NCI-H82 (cell line): ENCODE results near the gene NWD2.
"Not testable (repeated sequence)": the region's sequence is repeated elsewhere in the genome, so short reads cannot be mapped to it uniquely, and the experiment has no call there.

Experiments used
- DNase-seq: peaks from one replicate; lab custom pipeline; 2025; lab: John Stamatoyannopoulos, UW

The NWD2 gene

DNA sequence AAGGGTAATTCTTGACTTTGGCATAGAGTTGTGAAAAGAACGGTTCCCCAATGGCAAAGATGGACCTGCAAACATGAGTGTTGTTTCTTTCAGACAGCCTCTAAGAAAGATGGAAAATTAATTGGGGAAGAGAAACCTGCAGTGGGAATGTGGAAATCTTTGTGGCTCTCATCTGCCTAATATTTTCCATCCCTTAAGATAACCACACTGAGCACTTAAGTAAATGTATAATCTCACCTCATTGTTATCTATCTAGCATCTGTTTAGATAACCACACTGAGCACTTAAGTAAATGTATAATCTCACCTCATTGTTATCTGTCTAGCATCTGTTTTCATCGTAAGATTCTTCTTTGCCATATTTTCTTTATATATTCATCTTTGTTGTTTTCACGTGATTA, 149.3 kb downstream of the NWD2 start:
- no peak for DNase-seq

DNA sequence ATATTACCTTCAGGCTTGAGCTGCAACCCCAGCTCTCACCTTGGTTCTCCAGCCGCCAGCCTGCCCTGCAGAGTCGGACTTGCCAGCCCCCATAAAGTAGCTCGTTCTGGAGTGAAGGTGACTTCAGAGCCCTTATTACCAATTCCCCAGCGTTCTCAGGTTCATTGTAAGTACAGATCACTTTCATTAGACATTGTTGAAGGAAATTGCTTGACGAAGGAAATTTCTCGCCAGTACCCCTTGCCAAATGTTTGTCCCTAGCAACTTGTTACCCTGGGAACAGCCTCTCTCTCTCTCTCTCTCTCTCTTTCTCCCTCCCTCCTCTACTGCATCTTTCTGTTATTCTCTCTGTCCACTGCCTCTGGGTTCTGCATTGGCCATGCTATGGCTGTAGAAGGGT, 153.0 kb downstream of the NWD2 start:
- DNase-seq = no peak

DNA sequence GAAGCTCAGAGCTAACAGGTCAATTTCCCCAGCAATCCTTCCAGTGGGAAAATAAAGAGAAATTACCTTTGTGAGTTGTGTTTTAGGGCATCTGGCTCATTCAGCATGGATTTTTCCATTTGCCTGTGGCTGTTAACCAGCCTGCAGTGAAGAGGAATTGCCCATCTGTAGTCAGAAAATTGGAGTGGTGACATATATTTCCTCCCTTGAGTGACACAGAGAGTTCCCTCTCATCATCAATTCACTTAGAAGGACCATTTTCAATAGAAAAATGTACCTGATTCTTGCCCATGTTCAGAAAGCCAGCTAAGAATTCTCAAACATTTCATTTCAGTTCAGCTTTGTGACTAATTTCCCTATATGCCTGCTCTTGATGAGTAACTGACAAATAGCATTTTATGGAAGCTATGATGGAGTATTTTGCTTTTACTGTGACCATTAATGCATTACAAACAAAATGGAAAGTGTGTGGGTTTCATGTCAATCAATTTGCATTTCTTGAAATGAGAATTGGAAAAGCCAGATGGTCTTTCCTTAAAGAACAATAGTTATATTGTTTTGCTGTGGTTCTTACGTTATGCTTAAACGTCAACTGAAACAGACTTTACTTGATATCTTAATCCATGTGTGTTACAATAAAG, 155.8 kb downstream of the NWD2 start:
- no peak for DNase-seq

DNA sequence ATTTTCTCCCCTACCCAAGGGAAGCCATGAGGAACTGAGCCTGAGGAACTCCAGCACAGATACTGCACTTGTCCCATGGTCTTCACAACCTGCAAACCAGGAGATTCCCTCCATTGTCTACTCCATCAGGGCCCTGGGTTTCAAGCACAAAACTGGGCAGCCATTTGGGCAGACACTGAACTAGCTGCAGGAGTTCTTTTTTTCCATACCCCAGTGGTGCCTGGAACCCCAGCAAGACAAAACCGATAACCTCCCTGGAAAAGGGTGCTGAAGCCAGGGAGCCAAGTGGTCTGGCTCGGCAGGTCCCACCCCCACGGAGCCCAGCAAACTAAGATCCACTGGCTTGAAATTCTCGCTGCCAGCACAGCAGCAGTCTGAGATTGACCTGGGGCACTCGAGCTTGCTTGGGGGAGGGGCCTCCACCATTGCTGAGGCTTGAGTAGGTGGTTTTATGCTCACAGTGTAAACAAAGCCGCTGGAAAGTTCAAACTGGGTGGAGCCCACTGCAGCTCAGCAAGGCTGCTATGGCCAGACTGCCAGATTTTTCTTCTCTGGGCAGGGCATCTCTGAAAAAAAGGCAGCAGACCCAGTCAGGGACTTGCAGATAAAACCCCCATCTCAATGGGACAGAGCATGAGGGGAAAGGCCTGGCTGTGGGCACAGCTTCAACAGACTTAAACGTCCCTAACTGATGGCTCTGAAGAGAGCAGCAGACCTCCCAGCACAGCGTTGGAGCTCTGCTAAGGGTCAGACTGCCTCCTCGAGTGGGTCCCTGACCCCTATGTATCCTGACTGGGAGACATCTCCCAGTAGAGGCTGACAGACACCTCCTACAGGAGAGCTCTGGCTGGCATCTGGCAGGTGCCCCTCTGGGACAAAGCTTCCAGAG, 163.6 kb downstream of the NWD2 start:
- not testable (repeated sequence) for DNase-seq

DNA sequence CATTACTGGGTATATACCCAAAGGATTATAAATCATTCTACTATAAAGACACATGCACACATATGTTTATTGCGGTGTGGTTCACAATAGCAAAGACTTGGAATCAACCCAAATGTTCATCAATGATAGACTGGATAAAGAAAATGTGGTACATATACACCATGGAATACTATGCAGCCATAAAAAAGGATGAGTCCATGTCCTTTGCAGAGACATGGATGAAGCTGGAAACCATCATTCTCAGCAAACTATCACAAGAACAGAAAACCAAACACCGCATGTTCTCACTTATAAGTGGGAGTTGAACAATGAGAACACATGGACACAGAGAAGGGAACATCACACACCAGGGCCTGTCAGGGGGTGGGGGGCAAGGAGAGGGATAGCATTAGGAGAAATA, 169.1 kb downstream of the NWD2 start:
- not testable (repeated sequence) for DNase-seq

DNA sequence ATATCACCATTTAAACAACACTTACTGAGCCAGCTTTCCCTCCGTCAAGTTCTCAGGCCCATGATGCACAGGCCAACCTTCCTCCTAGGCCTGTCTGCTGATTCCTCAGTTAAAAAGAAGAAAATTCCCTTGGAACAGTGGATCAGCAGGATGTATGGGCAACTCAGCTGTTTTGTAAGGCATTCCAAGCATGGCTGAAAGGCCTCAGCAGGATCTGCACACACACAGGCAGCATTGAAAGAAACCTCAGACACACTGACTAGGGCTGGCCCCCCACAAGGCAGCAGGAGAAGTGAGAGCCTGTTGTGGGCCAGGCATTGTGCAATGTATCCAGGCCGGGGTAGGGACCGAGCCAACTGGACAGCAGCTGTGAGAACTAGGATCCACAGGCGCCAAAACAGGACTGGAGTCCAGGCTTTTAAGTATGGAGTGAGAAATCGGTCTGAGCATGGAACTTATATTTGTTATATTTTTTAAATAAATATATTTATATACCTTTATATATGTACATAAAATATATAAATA, 171.4 kb downstream of the NWD2 start:
- no peak for DNase-seq

DNA sequence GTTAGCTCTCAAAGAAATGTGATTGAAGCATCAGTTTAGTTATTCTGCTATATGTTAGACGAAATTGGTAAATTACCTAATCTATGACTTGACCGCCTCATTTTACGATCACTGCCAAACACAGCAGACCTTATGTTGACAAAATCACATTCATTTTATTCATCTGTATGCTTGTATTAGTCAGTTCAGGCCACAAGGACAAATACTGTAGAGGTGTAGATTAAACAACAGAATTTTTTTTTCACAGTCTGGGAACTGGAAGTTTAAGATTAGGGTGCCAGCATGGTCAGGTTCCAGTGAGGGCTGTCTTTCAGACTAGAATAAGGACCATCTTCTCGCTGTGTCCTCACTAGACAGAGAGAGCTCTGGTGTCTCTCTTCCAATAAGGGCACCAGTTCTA, 177.1 kb downstream of the NWD2 start:
- no peak for DNase-seq

DNA sequence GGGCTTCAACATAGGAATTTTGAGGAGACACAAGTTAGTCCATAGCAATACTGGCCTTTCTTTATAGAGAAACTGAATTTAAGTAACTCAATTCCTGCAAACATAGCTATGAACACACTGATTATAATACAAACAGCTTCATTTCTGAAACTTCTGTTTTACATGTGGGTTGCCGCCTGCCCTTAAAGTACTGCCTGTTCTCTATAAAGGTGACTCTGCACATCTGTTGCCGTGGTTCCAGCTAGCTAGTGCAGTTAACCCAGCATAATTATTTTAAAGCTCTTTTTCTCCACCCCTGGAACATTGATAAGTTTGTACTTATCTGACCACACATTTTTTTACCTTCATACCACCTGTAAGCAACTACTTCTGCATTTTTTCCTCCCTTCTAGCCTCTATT, 177.6 kb downstream of the NWD2 start:
- DNase-seq = no peak

DNA sequence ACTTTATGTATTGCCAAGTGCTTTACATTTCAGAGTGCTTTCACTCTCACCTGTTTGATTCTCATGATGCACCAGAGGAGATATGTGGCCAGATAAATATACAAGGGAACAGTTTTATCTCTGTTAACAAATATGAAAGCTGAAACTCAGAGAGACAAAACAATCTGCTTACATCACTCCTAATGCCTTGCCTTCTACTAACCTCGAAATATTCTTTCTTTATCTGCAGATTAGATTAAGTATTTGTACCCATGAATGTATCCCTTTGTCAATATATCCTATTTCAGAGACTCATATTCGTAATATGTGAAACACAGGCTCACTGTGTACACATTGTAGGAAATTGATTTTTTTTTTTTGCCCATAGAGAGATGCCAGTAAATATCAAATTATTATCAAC, 178.1 kb downstream of the NWD2 start:
- DNase-seq = no peak

DNA sequence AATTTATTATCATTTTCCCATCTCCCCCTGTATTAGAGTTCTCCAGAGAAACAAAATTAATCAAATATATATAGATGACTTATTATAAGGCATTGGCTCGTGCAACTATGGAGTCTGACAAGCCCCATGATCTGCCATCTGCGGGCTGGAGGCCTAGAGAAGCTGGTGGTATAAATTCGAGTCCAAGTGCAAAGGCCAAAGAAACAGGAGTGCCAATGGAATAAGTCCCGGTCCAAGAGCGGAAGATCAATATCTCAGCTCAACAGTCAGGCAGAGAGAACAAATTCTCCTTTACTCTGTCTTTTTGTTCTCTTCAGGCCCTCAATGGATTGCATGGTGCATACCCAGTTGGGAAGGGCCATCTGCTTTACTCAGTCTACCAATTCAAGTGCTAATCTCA, 178.8 kb downstream of the NWD2 start:
- no peak for DNase-seq

DNA sequence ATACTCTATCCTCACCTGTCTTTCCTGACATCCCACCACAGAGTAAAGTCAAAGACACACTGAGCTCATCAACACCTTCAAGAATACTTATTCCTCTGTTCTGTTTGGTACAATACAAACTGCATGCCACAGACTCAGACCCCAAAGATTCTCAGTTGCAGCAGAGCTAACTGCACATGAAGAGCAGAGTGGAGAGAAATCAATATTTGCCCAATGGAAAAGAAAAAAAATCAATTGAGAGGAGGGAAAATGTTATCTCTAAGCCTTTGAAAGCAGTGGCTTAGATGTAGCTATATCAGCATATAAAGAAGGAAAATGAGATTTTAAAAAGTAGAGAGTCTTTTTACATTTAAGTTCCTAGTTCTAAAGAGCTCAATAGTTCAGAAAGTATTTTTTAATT, 180.2 kb downstream of the NWD2 start:
- no peak for DNase-seq

DNA sequence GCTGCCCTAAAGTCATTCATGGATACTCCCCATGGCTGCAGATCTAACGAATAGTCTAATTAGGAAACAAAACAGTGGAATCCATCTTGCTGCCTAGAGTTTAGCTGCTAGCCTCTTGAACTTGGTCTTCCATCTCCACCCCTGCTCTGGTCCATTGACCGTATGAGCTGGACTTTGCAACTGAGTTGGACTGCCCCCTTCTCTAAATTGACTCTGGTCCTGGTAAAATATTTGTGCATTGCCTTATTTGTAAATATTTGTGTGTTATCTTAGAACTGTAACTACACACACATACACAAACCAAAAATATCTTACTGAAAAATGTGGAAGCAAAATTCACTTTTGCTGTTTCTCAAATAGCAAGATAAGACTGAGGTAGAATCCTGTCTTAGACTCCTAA, 181.3 kb downstream of the NWD2 start:
- DNase-seq = no peak

DNA sequence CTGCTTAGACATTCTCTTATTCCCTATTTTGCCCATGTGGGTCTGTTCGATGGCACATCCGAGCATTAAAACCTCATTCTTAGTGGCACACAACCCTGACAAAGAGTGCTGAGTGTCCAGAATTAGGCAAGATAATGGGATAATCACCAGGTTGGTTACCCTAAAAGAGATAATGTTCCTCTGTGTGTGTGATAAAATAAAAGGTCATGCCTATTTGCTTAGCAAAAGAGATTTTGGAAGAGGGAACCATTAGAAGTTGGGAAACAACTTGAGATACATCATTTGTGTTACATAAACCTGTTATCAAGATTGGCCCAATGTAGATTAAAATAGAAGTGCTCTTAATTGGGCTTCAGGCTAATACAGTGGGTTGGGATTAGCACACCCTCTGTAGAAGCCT, 182.7 kb downstream of the NWD2 start:
- no peak for DNase-seq

DNA sequence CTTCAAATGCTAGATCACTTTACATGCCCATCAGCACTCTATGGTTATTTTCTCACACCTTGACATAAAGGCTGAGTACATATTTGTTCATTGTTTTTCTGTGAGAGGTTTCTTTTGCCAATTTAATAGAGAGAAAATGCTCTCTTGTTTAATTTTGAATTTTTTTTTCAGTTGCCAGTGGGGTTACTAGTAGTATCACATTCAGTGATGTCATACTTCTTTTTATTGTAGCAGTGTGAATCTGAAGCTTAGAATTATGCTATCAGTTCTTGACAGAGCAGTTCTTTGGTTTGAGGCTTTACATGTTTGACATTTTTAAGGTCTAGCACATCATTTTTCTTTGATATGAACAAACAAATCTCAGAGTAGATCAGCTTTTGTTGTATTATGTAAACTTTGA, 185.4 kb downstream of the NWD2 start:
- DNase-seq = no peak

DNA sequence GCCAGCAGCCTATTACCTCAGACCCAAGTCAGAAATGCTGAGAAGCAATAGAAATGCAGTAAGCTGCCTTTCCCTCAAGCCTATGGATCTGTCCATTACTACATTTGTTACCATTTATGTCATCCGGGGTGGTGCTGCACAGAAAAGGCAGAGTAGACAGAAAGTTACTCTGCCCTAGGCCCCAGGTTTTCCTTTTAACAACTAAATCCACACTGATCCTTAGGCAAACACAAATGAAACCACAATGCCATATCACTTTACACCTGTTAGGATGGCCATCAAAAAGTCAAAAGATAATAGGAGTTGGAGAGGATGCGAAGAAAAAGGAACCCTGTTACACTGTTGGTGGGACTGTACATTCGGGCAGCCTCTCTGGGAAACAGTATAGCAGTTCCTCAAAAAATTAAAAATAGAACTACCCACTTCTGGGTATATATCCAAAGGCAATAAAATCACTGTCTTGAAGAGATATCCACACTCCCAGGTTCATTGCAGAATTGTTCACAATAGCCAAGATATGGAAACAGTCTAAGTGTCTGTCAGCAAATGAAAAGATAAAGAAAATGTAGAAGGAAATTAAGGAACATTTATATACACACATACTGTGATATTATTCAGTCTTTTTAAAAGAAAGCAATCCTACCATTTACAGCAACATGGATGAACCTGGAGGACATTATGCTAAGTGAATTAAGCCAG, 186.3 kb downstream of the NWD2 start:
- DNase-seq = no peak

DNA sequence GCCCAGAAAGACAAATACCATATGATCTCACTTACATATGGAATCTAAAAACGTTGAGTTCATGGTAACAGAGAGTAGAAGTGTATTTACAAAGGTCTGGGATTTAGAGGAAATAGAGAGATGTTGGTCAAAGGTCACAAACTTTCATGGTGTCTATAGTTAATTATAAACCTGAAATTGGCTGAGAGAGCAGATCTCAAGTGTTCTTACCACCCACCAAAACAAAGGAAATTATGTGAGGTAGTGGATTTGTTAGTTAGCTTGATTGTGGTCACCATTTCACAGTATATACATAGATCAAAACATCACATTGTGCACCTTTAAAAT, 186.8 kb downstream of the NWD2 start:
- DNase-seq = no peak

DNA sequence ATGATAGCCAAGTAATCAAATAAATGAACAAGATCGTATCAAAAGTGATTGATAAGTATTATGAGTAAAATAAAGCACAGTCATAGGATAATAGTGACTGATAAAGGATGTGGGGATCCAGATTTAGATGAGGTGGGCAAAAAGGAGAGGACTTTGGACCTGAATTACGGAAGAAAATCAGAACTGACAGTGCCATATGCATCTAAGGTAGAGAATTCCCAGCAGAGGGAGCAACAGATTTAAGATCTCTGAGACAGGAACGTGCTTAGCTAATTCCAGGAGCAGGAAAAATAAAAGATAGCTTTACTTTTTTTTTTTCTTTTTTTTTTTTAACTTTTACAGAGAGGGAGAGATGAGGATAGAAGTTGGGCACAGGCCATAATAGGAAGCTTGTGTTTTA, 189.9 kb downstream of the NWD2 start:
- peak; percentile 5 for DNase-seq

DNA sequence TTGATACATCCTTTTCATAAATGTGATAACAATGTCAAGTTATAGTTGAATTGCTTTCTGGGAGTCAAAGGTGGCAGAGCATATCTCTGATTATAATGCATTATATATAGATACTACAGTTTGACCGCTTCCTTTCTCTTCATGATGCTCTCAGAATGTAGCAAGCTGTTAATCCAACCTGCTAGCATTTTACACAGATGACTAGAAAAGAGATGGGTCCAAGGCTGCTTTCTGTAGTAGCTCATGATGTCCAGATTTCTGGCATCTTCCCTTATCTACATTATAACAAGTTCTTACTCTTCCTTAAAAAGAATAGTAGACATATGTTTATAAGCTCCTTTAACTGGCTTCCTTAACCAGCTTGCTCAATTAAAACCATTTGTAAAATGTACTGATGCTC, 192.0 kb downstream of the NWD2 start:
- DNase-seq = no peak

DNA sequence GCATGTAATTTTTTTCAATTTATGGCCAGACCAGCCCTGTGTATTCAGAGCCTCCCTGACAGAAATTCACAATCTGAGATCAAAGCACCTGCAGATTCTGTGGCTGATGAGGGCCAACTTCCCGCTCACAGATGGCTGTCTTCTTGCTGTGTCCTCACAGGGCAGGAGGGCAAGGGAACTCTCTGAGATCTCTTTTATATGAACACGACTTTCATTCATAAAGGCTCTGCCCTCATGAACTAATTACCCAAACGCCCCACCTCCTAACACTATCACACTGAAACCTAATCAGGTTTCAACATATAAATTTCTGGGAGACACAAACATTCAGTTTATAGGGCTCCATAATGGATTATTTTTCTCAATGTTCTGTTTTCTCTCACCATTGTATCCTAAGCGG, 192.6 kb downstream of the NWD2 start:
- DNase-seq = no peak

DNA sequence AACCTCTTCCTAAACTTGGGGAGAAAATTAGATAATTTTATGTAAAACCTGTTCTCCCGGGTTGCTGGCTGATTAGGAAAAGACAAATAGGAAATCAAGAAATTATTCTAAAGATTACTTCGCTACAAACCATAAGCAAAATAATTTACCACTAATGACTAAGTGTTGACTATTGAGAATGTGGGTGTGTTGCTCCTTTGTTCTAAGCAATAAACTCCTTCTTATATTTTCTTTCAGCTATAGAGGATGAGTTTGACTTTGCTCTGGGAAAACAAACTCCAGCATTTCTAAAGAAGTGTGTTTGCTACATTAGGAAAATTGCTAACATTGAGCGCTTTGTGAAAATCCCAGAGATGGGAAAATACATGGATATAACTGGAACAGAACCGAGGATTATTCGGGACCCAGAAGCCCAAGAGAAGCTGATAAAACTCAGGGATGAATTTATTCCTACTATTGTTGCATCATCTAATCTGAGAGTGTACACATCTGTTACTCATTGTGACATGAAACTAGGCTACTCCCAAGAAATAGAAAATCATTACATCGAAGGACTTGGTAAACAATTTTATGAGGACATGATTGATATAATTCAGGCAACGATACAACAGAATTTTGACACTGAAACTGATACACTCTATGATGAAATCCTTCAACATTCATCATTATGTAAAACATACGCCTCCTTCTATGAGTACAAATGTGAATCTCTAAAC, 194.2 kb downstream of the NWD2 start:
- no peak for DNase-seq

DNA sequence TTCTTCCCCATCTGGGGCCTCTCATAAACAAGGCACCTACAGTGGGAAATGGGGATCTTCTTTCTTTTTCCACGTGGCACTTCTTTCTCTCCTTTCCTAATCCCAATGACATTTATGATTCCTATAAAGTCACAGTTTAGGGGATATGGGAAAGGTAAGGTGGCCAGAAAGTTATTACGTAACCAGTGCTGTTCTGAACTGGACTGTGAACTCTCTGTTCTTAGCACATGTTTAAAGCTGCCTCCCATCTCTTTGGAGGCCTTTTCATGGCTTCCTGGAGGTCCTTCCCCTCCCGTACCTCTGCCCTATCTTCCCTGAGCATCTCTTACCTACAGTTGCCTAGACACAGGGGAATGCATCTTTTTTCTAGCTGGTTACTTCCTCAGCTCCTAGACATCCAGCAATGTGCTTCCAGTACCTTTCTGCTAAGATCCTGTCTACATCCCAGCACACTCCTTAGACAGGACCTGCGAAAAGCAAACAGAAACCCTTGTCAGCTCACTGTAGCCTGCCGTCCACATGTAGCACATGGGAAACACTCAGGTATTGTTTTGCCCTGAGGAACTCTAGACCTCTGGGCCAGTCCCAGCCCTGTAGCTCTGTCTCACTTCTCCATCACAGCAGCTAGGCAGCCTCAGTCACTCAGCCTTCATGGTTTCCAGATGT, 195.4 kb downstream of the NWD2 start:
- DNase-seq = no peak

DNA sequence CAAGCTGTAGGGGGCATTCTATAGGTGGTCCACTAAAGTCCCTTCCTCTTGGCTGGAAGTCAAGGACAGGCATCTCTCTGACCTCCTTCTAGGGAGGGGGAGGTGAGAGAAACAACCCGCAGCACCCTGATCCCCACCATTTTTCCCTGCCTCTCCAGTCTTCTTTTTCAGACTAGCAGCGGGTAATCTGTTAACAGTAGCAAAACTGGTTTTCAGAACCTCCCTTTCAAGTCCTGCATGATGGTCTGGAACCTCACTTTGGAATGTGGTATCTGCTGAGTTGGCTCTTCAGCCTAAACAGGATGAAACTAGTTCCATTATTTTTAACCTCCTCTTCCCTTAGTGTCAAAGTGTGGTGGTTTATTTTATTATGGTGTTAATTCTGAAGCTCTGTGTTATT, 196.0 kb downstream of the NWD2 start:
- DNase-seq = no peak
